ENCODE measurements around the gene OAF. TPM values are rescaled to one million over a fixed set of nuclear protein-coding genes. Genes with fewer than 3 reads are reported as not detected.
"Not testable (repeated sequence)": the region's sequence is repeated elsewhere in the genome, so short reads cannot be mapped to it uniquely, and the experiment has no call there.

The OAF gene
- total RNA-seq, 3 donors from 2014 or later: 5.0 to 5.8 (median 5.3) TPM

DNA sequence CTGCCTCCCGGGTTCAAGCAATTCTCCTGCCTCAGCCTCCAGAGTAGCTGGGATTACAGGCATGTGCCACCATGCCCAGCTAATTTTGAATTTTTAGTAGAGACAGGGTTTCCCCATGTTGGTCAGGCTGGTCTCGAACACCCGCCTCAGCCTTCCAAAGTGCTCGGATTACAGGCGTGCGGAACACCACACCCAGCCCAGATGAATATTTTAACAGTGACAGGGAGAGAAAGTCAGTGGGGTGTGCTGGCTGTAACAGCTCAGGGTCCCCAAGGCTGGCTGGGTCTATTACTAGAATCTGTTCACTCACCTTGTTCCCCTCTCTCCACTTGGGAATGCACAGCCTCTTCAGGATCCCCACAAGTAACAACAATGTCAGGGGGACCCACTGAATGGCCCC is 30.8 kb upstream of the OAF start:
- not testable (repeated sequence) for H3K36me3 Mint-ChIP-seq (ENCODE audit: insufficient read depth); H3K9me3 Mint-ChIP-seq; ATAC-seq; H3K4me3 Mint-ChIP-seq; DNase-seq; H3K4me1 Mint-ChIP-seq (ENCODE audit: low read depth); H3K27me3 Mint-ChIP-seq (ENCODE audit: low read depth)

DNA sequence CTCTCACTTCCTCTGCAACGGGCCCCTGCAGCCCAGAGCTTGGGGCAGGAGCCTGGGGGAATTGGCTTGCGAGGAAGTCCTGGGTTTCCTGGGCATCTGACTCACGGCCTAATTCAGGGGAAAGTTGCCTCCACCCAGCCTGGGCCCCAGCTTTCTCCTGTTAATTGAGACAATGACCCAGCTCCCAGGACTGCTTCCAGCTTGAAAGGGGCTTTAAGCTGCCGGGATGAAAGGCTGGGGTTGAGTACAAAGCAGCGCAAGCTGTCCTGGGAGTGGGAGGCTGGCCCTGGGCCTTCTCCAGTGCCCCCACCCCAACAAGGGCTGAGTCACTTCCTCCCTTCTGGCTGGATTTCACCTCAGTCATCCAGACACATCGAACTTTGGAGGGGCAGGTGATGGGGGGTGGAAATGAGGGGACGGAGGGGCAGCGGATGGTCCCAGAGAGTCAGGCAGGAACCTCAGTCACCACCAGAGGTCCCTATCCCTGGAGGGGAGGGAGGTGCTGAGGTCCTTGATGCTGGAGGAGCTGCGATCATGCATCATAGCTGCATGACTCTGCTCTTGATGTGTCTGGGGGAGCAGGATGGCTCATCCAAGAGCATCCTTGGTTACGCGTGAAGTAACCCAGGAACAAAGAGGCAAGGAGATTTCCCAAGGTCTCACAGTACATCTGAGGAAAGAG is 30.1 kb upstream of the OAF start:
- Mint-ChIP-seq H3K27me3 (ENCODE audit: low read depth) (peaks cover 9% of the 10 kb centered on the region), H3K4me3 (no peak overlapping the region), H3K36me3 (ENCODE audit: insufficient read depth) (no peaks in the 10 kb centered on the region), H3K9me3 (no peaks in the 10 kb centered on the region), H3K4me1 (ENCODE audit: low read depth) (no peaks in the 10 kb centered on the region)
- ATAC-seq (no peak), DNase-seq (no peak)

DNA sequence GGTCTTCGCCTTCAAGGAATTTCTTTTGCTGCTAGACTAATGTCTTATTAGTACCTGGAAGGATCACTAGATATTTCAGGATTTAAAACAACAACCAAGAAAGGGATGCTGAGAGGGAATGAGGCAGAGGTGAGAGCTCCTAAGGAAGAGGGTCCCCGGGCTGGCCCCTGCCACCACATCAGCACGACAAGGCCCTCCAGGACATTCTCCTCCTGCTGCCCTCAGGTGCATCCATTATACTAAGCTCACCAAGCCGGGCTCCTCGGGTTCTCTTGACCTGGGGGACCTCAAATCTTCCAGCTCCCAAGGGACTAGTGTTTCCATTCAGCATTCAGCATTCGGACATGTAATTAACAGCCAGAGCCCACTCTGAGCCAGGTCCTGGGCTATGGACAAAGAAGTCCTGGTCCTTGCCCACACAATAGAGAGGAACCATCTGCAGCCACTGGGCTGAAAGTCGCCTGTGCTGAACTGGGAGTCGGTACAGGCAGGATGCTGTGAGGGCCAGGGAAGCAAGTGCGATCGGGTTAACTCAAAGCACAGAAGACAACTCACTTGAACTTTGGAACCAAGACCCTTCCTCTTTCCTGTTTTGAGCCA is 29.4 kb upstream of the OAF start:
- no peak overlapping the region for H3K4me3 Mint-ChIP-seq
- DNase-seq (no peak), ATAC-seq (no peak)
- H3K9me3 Mint-ChIP-seq: no peaks in the 10 kb centered on the region
- peaks cover under 1% of the 10 kb centered on the region for H3K4me1 Mint-ChIP-seq (ENCODE audit: low read depth)
- no peaks in the 10 kb centered on the region for H3K36me3 Mint-ChIP-seq (ENCODE audit: insufficient read depth)
- peaks cover 4% of the 10 kb centered on the region for H3K27me3 Mint-ChIP-seq (ENCODE audit: low read depth)

DNA sequence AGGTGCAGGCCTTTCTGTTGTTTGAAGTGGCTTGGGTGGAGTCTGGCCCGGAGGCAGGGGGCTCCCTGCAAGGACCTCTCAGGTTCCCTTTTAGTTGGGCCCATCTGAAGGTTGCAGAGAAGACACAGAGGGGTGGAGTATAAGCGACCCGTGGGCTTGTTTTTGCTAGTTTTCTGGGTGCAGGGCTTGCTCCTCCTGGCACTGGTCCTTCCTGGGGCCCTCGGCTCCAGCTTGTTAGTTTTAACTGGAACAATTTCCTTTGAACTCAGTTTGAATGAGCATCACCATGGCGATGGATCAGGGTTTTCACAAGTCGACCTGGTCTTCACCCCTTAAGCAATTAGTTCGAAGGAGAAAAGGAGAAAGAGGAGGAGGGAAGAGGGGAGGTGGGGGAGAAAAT is 28.5 kb upstream of the OAF start:
- no peak for ATAC-seq
- no peak overlapping the region for H3K4me3 Mint-ChIP-seq
- H3K27me3 Mint-ChIP-seq (ENCODE audit: low read depth): peaks cover 9% of the 10 kb centered on the region
- H3K4me1 Mint-ChIP-seq (ENCODE audit: low read depth): peaks cover 7% of the 10 kb centered on the region
- no peaks in the 10 kb centered on the region for H3K9me3 Mint-ChIP-seq
- no peaks in the 10 kb centered on the region for H3K36me3 Mint-ChIP-seq (ENCODE audit: insufficient read depth)
- no peak for DNase-seq

DNA sequence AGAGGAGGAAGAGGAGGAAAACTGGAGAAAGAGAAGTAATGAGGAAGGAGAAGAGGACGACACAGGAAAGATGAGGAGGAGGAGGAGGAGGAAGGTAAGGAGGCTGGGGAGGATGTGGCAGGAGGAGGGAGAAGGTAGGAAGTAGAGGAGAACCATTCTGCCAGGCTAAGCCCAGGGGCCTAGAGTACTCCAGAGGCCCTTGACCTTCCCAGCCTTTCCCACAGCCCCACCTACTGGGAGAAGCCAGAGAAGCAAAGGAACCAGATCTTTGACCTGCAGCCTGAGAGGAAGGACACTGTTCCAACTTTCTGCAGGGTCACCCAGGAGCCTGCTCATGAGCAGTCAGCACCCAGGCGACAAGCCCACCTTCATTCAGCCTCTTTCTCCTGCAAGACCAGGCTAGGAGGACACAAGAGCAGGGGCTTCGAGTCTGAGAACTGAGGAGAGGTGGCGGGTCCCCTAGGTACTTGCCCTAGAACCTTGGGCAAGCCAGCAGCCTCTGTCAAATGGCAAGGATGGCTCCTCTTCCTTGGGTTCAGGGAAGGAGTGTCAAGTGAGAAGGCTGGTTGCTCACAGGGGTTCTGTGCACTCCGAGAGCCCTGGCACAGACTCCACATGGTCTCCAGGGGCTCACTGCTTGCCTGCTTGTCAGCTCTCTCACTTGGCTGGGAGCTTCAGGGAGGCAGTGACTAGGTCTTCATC is 27.9 kb upstream of the OAF start:
- peaks cover 7% of the 10 kb centered on the region for H3K4me1 Mint-ChIP-seq (ENCODE audit: low read depth)
- H3K4me3 Mint-ChIP-seq: no peak overlapping the region
- peaks cover 9% of the 10 kb centered on the region for H3K27me3 Mint-ChIP-seq (ENCODE audit: low read depth)
- H3K36me3 Mint-ChIP-seq (ENCODE audit: insufficient read depth): no peaks in the 10 kb centered on the region
- H3K9me3 Mint-ChIP-seq: no peaks in the 10 kb centered on the region
- no peak for DNase-seq
- no peak for ATAC-seq

DNA sequence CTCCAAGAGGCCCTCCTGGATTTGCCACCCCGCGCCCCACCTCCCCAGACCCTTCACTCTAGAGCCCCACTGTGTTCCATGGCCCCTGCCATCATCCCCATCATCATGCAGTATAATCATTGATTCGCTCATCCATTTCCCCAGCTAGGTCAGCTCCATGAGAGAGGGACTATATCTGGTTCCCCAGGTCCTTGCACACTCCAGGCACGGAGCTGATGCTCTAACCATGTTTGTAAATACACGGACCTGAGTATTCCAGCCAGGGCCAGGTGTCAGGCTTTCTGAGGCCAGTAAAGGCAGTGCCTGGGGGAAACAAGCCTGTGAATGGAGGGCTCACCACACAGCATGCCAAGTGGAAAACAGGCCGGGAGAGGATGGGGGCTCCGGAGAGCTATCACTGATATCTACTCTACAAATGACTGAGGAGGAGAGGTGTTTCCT is 27.1 kb upstream of the OAF start:
- DNase-seq: no peak
- H3K9me3 Mint-ChIP-seq: no peaks in the 10 kb centered on the region

DNA sequence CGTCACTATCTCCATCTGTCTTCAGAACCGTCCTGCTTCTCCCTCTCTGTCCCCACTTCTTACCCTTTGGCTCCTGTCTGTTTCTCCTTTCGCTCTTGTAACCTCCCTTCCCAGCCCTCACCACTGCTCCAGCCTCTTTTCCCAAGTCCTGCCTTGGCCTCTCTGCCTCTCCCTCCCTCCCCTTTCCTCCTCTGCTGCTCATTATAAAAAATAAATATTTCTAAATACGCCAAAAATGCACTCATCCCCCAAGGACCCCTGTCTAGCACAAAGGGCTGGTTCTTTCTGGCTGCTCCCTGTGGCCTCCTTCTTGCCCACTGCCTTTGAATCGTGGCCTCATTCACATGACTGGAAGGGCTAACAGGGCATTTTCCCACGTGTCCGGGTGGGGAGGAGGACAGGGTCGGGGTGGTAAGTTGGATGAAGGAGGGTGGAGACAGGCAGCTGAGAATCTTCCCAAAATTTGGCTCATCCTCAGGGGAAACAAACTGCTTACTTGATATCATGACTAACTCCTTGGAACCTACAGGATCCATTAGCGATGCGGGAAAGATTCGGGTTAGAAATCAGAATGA is 26.4 kb upstream of the OAF start:
- no peak for DNase-seq
- H3K36me3 Mint-ChIP-seq (ENCODE audit: insufficient read depth): no peaks in the 10 kb centered on the region
- ATAC-seq: no peak

More for the DNA sequence above, 27.1 kb upstream of the OAF start:
- peaks cover 7% of the 10 kb centered on the region for H3K4me1 Mint-ChIP-seq (ENCODE audit: low read depth)
- ATAC-seq: no peak
- H3K36me3 Mint-ChIP-seq (ENCODE audit: insufficient read depth): no peaks in the 10 kb centered on the region
- H3K4me3 Mint-ChIP-seq: no peak overlapping the region
- peaks cover 9% of the 10 kb centered on the region for H3K27me3 Mint-ChIP-seq (ENCODE audit: low read depth)

DNA sequence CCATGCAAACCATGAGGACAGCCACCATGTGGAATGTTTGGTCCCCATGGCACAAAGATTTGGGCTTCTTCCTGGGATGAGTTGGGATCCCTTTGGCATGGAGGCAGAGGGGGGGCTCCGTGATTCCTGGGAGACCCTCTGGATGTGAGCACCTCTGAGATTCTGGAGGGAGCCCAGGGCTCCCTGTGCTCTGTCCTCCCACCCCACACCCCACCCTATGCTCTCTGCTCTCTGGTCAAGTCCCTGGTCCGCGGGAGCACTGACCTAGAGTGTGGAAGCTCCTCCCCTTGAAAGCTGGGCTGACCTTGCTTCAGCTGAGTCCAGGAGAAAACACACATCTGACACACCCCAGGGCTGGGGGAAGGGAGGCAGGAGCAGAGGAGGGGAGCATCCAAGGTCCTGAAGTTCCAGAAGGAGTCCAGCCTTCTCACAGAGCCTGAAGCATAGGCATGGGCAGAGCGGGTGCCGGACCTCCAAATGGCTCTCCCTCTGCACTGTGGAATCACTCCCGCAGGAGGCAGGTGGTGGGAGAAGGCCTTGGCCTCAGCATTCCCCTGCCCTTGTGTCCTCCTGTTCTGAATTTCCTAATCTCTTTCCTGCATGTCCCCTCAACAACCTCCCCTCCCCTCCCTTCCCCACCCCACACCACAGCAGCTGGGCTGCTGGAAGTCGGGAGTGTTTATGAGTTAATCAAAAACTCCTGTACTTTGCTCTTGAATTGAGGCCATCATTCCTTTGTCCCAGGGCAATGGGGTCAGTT is 25.7 kb upstream of the OAF start:
- no peaks in the 10 kb centered on the region for H3K9me3 Mint-ChIP-seq
- no peak overlapping the region for H3K4me3 Mint-ChIP-seq
- ATAC-seq: no peak
- H3K4me1 Mint-ChIP-seq (ENCODE audit: low read depth): peaks cover 7% of the 10 kb centered on the region
- no peak for DNase-seq
- peaks cover 13% of the 10 kb centered on the region for H3K27me3 Mint-ChIP-seq (ENCODE audit: low read depth)
- H3K36me3 Mint-ChIP-seq (ENCODE audit: insufficient read depth): no peaks in the 10 kb centered on the region

More for the DNA sequence above, 26.4 kb upstream of the OAF start:
- no peaks in the 10 kb centered on the region for H3K9me3 Mint-ChIP-seq
- H3K4me1 Mint-ChIP-seq (ENCODE audit: low read depth): peaks cover 7% of the 10 kb centered on the region
- peaks cover 11% of the 10 kb centered on the region for H3K27me3 Mint-ChIP-seq (ENCODE audit: low read depth)
- no peak overlapping the region for H3K4me3 Mint-ChIP-seq

DNA sequence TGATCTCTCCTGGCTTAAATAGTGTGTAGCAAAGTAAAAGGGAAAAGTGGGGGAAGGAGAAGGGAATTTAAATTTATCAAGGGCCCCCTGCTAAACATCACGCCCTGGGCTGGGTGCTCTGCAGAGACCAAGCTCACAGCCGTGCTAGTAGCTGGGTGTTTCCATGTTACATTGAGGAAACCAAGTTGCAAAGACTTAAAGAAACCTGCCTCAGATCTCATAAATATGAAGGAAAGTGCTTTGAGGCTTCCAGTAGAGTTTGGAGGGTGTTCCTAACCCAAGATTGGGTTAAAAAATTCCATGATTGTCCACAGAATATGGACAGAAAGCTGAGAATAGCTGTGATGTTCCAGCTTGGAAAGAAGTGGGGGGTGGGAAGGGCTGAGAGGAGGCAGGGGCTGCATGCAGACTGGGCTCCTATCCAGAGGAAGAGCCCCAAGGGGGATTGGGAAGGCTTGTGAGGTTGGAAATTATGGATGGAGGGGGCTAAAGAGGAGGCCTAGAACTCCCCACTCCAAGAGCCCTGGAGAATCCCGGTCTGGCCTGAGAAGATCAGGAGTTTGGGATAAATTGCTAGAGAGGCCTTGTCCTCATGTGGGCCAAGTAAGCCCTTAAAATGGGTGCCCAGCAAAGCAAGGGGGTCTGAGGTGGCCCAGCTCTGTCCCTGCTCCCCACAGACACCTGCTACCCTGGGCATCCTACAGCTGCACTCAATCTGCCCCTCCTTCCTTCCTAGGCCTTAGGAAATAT is 25.0 kb upstream of the OAF start:
- DNase-seq: no peak
- H3K4me3 Mint-ChIP-seq: no peak overlapping the region

DNA sequence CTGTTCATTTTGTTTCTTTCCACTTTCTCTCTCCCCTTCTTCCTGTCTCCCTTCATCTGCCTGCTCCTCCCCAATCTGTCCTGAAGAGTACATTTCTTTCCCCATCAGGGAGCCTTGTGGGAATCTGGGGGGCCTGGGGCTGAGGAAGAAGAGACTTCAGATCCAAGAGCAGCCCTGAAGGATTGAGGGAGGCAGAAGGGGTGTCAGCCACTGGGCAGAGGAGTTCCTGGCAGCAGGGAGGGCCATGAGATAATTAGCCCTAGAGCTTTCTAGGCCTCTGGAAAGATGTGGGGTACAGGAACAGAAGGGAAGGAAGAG is 24.4 kb upstream of the OAF start:
- DNase-seq: no peak
- H3K4me1 Mint-ChIP-seq (ENCODE audit: low read depth): peaks cover 7% of the 10 kb centered on the region
- H3K36me3 Mint-ChIP-seq (ENCODE audit: insufficient read depth): no peaks in the 10 kb centered on the region
- H3K27me3 Mint-ChIP-seq (ENCODE audit: low read depth): peaks cover 13% of the 10 kb centered on the region
- H3K4me3 Mint-ChIP-seq: no peak overlapping the region
- no peaks in the 10 kb centered on the region for H3K9me3 Mint-ChIP-seq
- no peak for ATAC-seq

More for the DNA sequence above, 25.0 kb upstream of the OAF start:
- peaks cover 7% of the 10 kb centered on the region for H3K4me1 Mint-ChIP-seq (ENCODE audit: low read depth)
- peaks cover 13% of the 10 kb centered on the region for H3K27me3 Mint-ChIP-seq (ENCODE audit: low read depth)
- no peaks in the 10 kb centered on the region for H3K36me3 Mint-ChIP-seq (ENCODE audit: insufficient read depth)
- ATAC-seq: no peak
- no peaks in the 10 kb centered on the region for H3K9me3 Mint-ChIP-seq

DNA sequence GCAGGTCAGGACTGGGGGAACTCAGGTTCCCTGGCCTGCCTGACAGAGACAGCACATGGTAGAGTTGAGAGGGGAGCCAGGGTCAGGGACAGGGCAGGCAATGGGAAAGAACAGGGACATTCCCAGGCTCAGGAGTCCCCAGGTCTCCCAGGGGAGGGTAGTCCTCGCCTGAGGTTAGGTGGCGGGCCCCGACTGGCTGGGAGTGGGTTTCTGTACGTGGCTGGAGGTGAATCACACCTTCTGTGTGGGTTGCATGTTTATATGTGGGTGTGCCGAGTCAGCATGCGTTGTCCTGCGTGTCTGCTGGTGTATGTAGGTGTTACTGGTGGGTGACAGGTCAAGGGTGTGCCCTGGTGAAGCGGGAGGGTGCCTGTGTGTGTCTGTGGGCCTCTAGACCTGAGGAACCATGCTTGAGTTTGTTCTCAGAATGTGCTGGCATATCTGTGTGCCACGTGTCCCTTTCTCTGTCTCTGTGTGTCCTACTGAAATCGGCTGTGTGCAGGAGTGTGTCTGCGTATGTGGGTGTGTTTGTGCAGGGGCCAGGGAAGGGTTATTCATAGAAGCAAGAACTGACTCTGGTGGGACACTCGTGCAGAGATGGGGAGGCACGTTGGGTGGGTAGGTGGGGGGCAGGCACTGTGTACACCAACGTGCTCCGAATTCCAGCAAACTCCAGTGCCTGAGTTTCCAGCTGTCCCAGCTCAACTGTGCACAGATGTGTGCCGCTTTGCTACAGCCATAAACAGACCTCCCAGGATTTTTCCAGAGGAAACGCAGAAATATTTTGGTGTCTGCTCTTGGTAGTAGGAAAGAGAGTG is 23.8 kb upstream of the OAF start:
- peak; percentile 38 to 78 for ATAC-seq
- Mint-ChIP-seq H3K36me3 (ENCODE audit: insufficient read depth) (no peaks in the 10 kb centered on the region), H3K4me3 (no peak overlapping the region), H3K27me3 (ENCODE audit: low read depth) (peaks cover 13% of the 10 kb centered on the region), H3K9me3 (no peaks in the 10 kb centered on the region), H3K4me1 (ENCODE audit: low read depth) (peaks cover 7% of the 10 kb centered on the region)
- DNase-seq: no peak

DNA sequence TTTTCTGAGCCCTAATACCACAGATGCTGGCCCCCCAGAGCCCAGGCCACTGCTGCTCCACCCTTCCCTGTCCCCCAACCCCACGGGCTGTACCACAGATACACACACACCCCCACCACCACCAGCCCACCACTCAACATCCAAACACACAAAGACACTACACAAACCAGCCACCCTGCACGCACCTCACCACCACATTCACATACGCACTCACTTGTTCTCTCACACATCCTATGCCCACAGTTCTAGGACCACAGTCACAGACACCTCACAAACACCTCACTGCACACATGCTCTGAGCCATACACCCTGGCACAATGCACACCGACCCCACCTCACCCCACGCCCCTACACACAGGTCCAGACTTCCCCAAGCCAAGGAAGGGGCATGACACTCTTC is 22.5 kb upstream of the OAF start:
- Mint-ChIP-seq H3K4me1 (ENCODE audit: low read depth) (peaks cover 7% of the 10 kb centered on the region), H3K36me3 (ENCODE audit: insufficient read depth) (no peaks in the 10 kb centered on the region), H3K27me3 (ENCODE audit: low read depth) (peaks cover 11% of the 10 kb centered on the region), H3K9me3 (no peaks in the 10 kb centered on the region), H3K4me3 (no peak overlapping the region)
- ATAC-seq (no peak), DNase-seq (no peak)

DNA sequence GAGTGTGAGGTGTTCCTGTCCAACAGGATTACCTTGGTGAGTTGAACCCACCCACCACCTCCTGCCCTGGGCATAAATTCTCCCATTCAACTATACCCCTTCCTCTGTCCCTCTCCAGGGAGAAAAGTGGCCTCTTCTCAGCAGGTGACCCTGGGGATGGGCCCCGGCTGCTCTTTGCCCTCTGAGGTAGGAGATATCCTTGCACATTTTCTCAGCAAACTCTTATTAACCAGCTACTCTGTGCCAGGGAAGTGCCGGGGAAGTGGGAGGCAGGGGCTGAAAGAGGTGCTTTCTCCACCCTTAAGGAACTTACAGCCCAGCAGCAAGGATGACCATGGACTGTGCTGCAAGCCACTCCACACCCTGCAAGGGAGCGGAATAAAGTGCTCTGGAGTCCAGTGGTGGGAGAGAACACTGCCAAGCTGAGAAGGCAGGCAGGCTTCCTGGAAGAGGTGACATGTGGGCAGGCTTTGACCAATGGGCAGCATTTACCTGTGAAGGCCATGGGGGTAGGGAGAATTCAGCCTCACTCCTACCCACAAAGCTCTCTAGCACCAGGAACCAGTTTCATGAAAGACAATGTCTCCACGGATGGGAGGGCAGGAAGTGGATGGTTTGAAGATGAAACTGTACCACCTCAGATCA is 21.9 kb upstream of the OAF start:
- Mint-ChIP-seq H3K4me3 (no peak overlapping the region), H3K36me3 (ENCODE audit: insufficient read depth) (no peaks in the 10 kb centered on the region), H3K4me1 (ENCODE audit: low read depth) (peaks cover 7% of the 10 kb centered on the region), H3K9me3 (no peaks in the 10 kb centered on the region), H3K27me3 (ENCODE audit: low read depth) (peaks cover 9% of the 10 kb centered on the region)
- DNase-seq (no peak), ATAC-seq (no peak)

All from activated T-cell treated with anti-CD3 and anti-CD28 coated beads, Interleukin-2, amount 50 U/mL, for 4 hours (primary cell).